Muscle layer of duodenum (tissue), 2 donors: ENCODE measurements around the gene ARID1B.

ENCODE experiments used
- H3K27ac ChIP-seq: one replicate; pipeline ENCODE4 v1.7.0; 2013; ENCODE audit warnings: mild to moderate bottlenecking, low read length
- H3K27me3 ChIP-seq: one replicate; pipeline ENCODE4 v1.7.0; 2013; ENCODE audit warnings: low read depth, mild to moderate bottlenecking, control low read depth, low read length
- H3K36me3 ChIP-seq, 2 donors: one replicate each; pipeline ENCODE4 v1.7.0; 2013; ENCODE audit warnings: low read length in 2 of 2, control low read depth in 1 of 2, mild to moderate bottlenecking in 1 of 2; ENCODE audit not compliant: insufficient read depth in 2 of 2, control insufficient read depth in 1 of 2
- H3K4me1 ChIP-seq, 2 donors: one replicate each; pipeline ENCODE4 v1.7.0; 2013; ENCODE audit warnings: low read length in 2 of 2, mild to moderate bottlenecking in 2 of 2, control low read depth in 1 of 2, moderate library complexity in 1 of 2; ENCODE audit not compliant: insufficient read depth in 2 of 2, control insufficient read depth in 1 of 2
- H3K4me3 ChIP-seq, 2 donors: one replicate each; pipeline ENCODE4 v1.7.0; 2013; ENCODE audit warnings: low read length in 2 of 2, low read depth in 1 of 2, mild to moderate bottlenecking in 1 of 2
- H3K9me3 ChIP-seq, 2 donors: one replicate each; pipeline ENCODE4 v1.7.0; 2013; ENCODE audit warnings: low read length in 2 of 2, control low read depth in 1 of 2, mild to moderate bottlenecking in 1 of 2; ENCODE audit not compliant: control insufficient read depth in 1 of 2
- donor health status: healthy.

The ARID1B gene

DNA sequence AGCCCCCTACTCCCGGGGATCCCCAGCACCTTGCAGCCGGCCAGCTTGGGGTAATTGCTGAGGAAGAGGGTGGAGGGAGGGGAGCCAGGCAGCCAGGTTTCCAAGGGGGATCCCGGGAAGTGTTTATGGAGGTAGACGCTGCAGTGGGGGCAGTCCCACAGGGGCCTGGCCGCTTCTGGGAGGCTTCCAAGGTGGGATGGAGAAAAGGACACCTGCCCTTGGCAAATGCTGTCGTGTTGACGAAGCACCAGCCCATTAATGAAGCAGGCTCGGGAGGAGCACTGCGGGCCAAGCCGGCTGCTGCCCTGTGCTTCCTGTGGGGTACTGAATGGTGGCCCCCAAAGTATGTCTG is 463.8 kb downstream of the ARID1B start:
- no peaks in the 10 kb centered on the region for H3K36me3 ChIP-seq
- H3K27me3 ChIP-seq, result no peaks in the 10 kb centered on the region
- H3K27ac ChIP-seq, result peak overlapping the region; percentile 45
- H3K9me3 ChIP-seq, result no peaks in the 10 kb centered on the region
- H3K4me1 ChIP-seq, result peaks cover 5 to 20% of the 10 kb centered on the region in 2 donors
- no peak overlapping the region for H3K4me3 ChIP-seq

DNA sequence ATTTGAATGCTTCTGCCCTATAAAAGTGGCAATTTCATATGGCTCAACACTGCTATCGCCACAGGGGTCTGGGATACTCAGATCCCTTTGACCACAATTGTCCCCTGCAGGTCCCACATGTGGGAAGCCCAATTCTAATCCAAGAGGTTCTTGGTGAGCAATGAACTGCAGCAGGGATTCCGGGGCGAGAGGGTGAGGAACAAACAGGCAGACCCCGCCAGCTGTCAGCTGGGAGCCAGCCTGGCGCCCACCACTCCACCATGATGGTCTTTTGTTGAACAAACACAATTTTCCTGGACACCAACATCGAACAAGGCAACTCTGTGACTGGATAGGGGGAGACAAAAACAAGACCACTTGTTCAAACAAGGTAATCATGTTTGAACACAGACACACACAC is 465.6 kb downstream of the ARID1B start:
- Histone ChIP-seq H3K36me3 (no peaks in the 10 kb centered on the region), H3K27ac (peak overlapping the region; percentile 11), H3K4me1 (peaks cover 5 to 16% of the 10 kb centered on the region in 2 donors)

GRCh38 chr6:157244175-157244574 is 467.0 kb downstream of the ARID1B start:
- H3K27me3 ChIP-seq, result no peaks in the 10 kb centered on the region
- H3K36me3 ChIP-seq, result no peaks in the 10 kb centered on the region
- H3K4me1 ChIP-seq, result peaks cover 5 to 16% of the 10 kb centered on the region in 2 donors
- H3K9me3 ChIP-seq, result peaks cover 0 to 2% of the 10 kb centered on the region in 2 donors
- no peak overlapping the region for H3K27ac ChIP-seq
- no peak overlapping the region for H3K4me3 ChIP-seq

More for the DNA sequence above, 465.6 kb downstream of the ARID1B start:
- Histone ChIP-seq H3K9me3 (no peaks in the 10 kb centered on the region), H3K27me3 (no peaks in the 10 kb centered on the region), H3K4me3 (no peak overlapping the region)

- no peak overlapping the region for H3K27ac ChIP-seq
- H3K27me3 ChIP-seq, result no peaks in the 10 kb centered on the region
- no peak overlapping the region for H3K4me3 ChIP-seq
- H3K4me1 ChIP-seq, result peaks cover 1 to 16% of the 10 kb centered on the region in 2 donors
- peaks cover 0 to 2% of the 10 kb centered on the region in 2 donors for H3K9me3 ChIP-seq
- H3K36me3 ChIP-seq, result no peaks in the 10 kb centered on the region
Measured at GRCh38 chr6:157244780-157245179, 467.6 kb downstream of the ARID1B start.

DNA sequence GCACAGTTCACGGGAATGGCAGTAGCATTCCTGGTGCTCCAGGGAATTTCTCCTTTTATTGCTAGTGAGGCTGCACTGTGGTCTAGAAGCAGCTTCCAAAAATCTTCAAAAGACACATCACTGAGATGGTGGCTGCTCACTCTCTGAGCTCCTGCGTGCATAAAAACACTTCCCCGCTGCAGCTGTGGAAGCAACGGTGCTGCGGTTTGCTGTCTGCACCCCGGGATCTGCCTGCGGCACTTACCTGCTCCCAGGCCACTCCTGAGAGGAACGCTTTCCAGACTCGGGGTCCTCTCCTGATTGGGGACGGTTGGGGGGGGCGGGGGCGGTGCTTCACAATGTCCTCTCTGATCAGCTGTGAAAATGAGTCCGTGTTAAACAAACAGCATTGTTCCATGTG is 468.3 kb downstream of the ARID1B start:
- no peaks in the 10 kb centered on the region for H3K36me3 ChIP-seq
- H3K4me3 ChIP-seq, result no peak overlapping the region
- peaks cover 0 to 16% of the 10 kb centered on the region in 2 donors for H3K4me1 ChIP-seq
- H3K27ac ChIP-seq, result no peak overlapping the region
- H3K27me3 ChIP-seq, result no peaks in the 10 kb centered on the region
- H3K9me3 ChIP-seq, result peaks cover 0 to 2% of the 10 kb centered on the region in 2 donors

DNA sequence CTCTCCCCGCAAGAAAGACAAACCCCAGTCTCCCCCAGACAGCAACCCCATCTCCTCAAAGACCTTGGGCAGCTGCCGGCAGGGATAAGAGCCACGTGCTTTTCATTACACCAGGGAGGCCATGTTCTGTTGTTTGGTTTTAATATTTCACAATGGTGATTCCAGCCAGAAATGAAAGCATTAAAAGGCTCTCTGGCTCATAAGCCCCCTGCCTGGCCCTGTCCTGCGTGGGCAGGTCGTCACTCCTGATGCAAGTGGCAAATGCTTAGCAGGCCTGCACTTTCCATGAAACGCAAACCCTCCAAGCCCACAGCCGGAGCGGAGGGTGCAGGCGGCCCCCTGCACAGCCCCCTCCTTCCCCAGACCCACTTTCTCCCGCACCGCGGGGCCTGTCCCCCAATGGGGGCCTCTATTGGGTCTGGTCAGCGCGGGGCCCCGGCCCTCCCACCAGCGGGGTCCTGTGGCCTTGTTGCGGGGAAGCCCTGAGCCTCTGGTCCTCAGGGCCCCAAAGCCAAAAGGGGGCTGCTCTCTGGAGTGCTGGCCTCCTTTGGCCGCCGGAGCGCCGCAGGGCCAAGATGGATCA is 469.0 kb downstream of the ARID1B start:
- peaks cover 0 to 2% of the 10 kb centered on the region in 2 donors for H3K9me3 ChIP-seq
- no peak overlapping the region for H3K27ac ChIP-seq
- no peak overlapping the region for H3K4me3 ChIP-seq
- H3K4me1 ChIP-seq, result peaks cover 0 to 10% of the 10 kb centered on the region in 2 donors
- no peaks in the 10 kb centered on the region for H3K27me3 ChIP-seq
- no peaks in the 10 kb centered on the region for H3K36me3 ChIP-seq

DNA sequence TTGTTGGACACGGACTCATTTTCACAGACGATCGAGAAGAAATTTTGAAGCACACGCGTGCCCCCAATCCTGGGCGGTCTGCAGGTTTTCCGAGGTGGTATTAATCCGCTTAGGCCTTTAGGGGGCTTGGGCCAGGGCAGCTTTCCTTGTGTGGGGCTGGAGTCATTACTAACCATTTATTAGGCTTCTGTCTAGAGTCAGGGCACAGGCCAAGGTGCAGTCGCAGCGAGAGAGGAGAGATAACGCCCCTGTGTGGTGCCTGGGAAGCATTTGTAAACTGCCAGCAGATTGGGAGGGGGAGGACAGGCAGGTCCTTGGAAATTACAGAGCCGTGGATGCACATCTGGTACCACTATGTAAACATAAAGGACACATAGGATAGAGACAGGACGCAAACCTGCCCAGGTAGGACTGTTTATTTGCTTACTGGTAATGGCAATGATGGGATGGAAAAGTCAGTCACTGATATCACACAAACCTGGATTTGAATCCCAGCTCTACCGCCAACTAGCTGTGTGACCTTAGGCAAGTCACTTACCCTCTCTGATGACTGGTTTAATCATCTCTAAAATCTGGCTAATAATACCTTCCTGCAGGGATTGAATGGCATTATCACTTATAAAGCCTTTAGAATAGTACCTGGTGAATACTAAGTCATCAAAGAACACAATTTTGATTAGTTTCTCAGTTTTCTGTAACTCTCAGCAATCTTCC is 469.8 kb downstream of the ARID1B start:
- H3K27me3 ChIP-seq, result no peaks in the 10 kb centered on the region
- no peak overlapping the region for H3K27ac ChIP-seq
- H3K36me3 ChIP-seq, result no peaks in the 10 kb centered on the region
- H3K4me1 ChIP-seq, result peaks cover 0 to 10% of the 10 kb centered on the region in 2 donors
- H3K9me3 ChIP-seq, result peaks cover 0 to 2% of the 10 kb centered on the region in 2 donors
- H3K4me3 ChIP-seq, result no peak overlapping the region

- Histone ChIP-seq H3K27ac (no peak overlapping the region), H3K36me3 (no peaks in the 10 kb centered on the region), H3K4me3 (no peak overlapping the region), H3K9me3 (peaks cover 0 to 2% of the 10 kb centered on the region in 2 donors), H3K4me1 (peaks cover 0 to 10% of the 10 kb centered on the region in 2 donors), H3K27me3 (no peaks in the 10 kb centered on the region)
Measured at GRCh38 chr6:157248264-157248663, 471.1 kb downstream of the ARID1B start.

- H3K36me3 ChIP-seq, result no peaks in the 10 kb centered on the region
- H3K4me3 ChIP-seq, result no peak overlapping the region
- H3K27me3 ChIP-seq, result no peaks in the 10 kb centered on the region
- H3K9me3 ChIP-seq, result peaks cover 0 to 2% of the 10 kb centered on the region in 2 donors
- H3K4me1 ChIP-seq, result peaks cover 0 to 2% of the 10 kb centered on the region in 2 donors
- no peak overlapping the region for H3K27ac ChIP-seq
Measured at GRCh38 chr6:157249826-157250225, 472.6 kb downstream of the ARID1B start.

DNA sequence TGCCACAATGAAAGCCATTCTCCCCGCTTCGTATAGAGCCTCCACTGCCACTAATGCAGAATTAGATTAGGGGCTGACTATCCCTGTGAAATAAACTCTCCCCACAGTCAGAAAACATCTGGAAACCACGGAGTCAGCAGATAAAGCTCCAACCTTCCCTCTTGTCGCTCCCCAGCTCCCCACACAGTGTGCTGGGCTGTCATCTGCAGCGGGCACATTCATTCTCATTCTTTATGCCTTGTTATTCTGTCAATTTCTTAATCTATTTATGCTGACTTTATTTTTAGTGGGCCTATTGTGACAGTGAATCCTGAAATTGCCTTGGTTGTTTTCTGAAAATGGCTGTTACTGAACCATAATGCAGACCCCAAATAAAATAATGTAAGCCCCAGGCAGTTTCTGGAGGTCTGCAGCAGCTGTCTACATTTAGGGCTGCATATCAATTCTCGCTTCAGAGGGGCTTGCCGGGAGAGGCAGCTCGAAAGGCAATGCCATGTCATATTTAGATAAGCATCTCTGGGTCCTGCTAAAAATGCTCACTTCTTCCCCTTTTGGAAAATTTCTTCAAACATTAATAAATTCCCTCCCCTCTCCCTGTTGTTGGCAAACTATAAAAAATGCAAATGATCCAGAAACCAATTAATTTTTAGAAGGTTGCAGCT is 474.5 kb downstream of the ARID1B start:
- H3K27ac ChIP-seq, result no peak overlapping the region
- no peaks in the 10 kb centered on the region for H3K4me1 ChIP-seq
- no peaks in the 10 kb centered on the region for H3K36me3 ChIP-seq
- peaks cover 0 to 2% of the 10 kb centered on the region in 2 donors for H3K9me3 ChIP-seq
- no peaks in the 10 kb centered on the region for H3K27me3 ChIP-seq
- no peak overlapping the region for H3K4me3 ChIP-seq

- Histone ChIP-seq H3K27me3 (no peaks in the 10 kb centered on the region), H3K4me3 (no peak overlapping the region), H3K9me3 (peaks cover 0 to 2% of the 10 kb centered on the region in 2 donors), H3K4me1 (no peaks in the 10 kb centered on the region), H3K36me3 (no peaks in the 10 kb centered on the region), H3K27ac (no peak overlapping the region)
Measured at GRCh38 chr6:157253017-157253416, 475.8 kb downstream of the ARID1B start.
